ENCODE measurements around the gene ARHGEF4. TPM values are rescaled to one million over a fixed set of nuclear protein-coding genes. Genes with fewer than 3 reads are reported as not detected.

Gene ARHGEF4
- total RNA-seq, 2 donors from 2014 or later, result 0.20 to 0.80 TPM

DNA sequence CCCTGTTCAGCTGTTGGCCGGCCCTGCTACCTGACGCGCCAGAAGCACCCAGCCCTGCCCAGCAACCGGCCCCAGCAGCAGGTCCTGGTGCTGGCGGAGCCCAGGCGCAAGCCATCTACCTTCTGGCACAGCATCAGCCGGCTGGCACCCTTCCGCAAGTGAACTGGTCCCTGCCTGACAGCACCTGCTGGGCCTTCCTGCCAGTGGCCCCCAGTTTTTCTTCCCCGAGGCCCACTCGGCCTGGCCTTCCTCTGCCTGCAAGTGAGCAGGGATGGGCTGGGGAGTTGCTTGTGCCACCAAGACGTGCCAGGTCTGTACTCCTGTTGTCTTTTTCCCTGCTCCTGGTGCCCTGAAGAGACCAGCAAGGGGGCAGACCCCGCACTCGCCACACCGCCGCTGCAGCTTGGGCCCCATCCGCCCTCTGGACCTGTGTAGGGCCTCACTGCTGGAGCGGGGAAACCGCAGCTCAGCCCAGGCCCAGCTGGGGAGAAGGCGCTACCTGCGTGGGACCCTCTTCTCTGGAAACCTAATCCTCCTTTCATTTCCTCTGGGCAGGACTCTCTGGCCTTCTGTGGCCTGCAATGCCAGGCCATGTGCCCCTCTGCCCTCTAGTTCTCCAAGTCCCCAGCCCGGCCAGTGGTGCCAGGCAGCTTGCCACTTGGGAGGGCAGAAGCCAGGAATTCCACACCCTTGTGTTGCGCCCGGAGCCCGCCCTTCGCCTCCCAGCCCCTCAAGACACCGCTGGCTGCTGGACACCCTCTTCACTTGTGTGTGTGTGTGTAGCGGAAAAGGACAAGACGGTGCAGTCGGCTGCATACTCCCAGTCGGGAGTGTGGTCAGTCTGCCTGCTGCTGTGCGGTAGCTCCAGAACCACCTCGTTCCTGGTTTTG lies 209.6 kb downstream of the ARHGEF4 start:
- H3K27ac Mint-ChIP-seq, result peak overlapping the region; percentile 56 to 68

DNA sequence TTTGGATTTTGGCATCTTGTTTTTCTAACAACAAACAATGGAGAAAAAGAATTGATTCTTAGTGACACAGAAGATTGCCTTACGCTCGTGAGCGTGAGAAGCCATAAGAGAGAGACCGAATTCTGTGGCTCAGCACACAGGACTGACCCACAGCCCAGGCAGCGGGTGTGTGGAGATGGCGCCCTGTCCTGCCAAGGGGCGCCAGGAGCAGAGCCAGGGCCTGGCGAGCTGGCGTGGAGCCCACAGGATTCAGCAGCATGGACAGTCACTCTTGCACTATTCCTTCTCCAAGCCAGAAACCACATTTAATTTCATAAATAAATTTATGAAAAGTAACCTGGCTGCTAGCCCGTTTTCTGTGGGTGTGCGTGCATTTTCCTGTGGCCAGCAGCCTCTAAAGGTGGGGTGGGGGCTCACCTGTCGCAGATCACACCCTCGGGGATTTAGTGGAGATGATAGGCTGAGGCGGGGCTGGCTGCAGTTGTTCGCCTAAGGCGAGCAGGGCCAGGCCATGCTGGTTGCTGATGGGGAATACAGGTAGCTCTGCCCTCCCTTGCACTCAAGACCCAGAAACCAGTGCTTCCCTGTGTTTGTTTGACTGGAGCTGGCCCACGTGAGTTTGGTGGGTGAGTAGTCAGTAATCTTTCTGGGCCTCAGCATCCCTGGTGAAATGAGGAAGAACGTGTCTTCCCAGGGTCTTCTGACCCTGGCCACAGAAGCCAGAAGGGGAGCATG lies 210.4 kb downstream of the ARHGEF4 start:
- Mint-ChIP-seq H3K9me3 (no peaks in the 10 kb centered on the region), H3K36me3 (peaks cover 0 to 7% of the 10 kb centered on the region in 2 donors), H3K27ac (peak overlapping the region; percentile 56 to 68)
- DNase-seq (ENCODE audit: low spot score in 2 of 2), result no peak
- ATAC-seq, result no peak

More for the DNA sequence above, 209.6 kb downstream of the ARHGEF4 start:
- H3K9me3 Mint-ChIP-seq, result no peaks in the 10 kb centered on the region
- DNase-seq (ENCODE audit: low spot score in 2 of 2) (no peak), ATAC-seq (peak in 1 of 2 donors; percentile 18)
- no peaks in the 10 kb centered on the region for H3K36me3 Mint-ChIP-seq

- Mint-ChIP-seq H3K36me3 (peaks cover 0 to 15% of the 10 kb centered on the region in 2 donors), H3K27ac (peak overlapping the region in 1 of 2 donors; percentile 29), H3K9me3 (no peaks in the 10 kb centered on the region)
- DNase-seq (ENCODE audit: low spot score in 2 of 2) (no peak), ATAC-seq (no peak)
Measured at GRCh38 chr2:131047920-131048560, 211.3 kb downstream of the ARHGEF4 start.

GRCh38 chr2:131048641-131049040 lies 211.9 kb downstream of the ARHGEF4 start:
- no peak overlapping the region for H3K27ac Mint-ChIP-seq
- no peaks in the 10 kb centered on the region for H3K9me3 Mint-ChIP-seq
- DNase-seq (ENCODE audit: low spot score in 2 of 2), result no peak
- H3K36me3 Mint-ChIP-seq, result peaks cover 0 to 15% of the 10 kb centered on the region in 2 donors
- no peak for ATAC-seq

DNA sequence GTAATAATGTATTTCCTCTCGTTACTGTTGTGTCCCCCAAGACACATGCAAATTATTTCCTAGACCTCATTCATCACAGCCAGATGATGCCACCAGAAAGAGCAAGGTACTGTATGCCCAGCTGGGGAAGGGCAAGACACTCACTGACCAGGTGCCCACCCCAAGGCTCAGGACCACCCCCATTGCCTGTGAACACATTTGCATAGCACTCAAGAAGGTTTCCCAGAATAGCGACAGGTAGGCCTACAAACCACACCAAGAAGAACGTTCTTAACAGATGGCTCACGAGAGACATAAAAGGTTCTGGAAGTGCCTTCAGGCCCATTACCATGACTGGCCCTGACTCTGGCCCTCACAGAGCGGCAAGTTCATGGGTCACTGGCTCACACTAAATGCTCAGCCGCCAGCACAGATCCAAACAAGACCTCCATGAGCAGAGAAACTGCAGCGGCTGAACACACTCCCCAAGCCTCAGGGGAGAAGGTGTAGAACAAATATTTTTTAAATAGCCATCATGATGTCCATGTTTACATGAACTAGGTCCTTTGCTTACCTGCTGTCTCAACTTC lies 212.5 kb downstream of the ARHGEF4 start:
- no peaks in the 10 kb centered on the region for H3K9me3 Mint-ChIP-seq
- peaks cover 0 to 15% of the 10 kb centered on the region in 2 donors for H3K36me3 Mint-ChIP-seq
- DNase-seq (ENCODE audit: low spot score in 2 of 2), result no peak
- no peak for ATAC-seq
- no peak overlapping the region for H3K27ac Mint-ChIP-seq

- peak overlapping the region in 1 of 2 donors; percentile 33 for H3K27ac Mint-ChIP-seq
- ATAC-seq, result no peak
- no peak for DNase-seq (ENCODE audit: low spot score in 2 of 2)
- H3K36me3 Mint-ChIP-seq, result peaks cover 0 to 21% of the 10 kb centered on the region in 2 donors
- H3K9me3 Mint-ChIP-seq, result no peaks in the 10 kb centered on the region
Measured at GRCh38 chr2:131050896-131051295, 214.2 kb downstream of the ARHGEF4 start.

DNA sequence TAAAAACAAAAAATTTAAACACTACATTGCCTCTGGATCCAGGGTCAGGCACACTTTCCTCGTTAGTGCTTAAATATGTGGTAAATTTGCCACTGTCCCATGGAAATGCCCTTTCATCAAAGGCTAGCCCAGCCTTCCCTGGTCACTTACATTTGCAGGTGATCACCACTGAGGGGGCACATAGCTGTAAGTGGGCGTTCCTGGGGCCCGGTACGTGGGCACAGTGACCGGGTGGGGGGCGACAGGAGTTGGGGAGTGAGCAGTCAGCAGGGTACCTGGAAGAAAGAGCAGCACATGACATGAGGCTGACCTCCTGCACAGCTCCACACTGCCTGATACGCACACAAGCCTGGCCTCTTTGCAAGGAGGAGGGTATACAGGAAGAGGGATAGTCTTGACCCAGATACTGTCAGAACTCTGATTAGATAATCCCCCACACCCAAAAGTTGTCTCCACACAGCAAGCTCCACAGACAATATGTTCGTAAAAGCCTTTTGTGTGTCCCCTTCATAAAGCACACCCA lies 216.1 kb downstream of the ARHGEF4 start:
- ATAC-seq (no peak), DNase-seq (ENCODE audit: low spot score in 2 of 2) (no peak)
- H3K9me3 Mint-ChIP-seq, result no peaks in the 10 kb centered on the region
- peaks cover 0 to 31% of the 10 kb centered on the region in 2 donors for H3K36me3 Mint-ChIP-seq
- peak overlapping the region in 1 of 2 donors; percentile 75 for H3K27ac Mint-ChIP-seq

DNA sequence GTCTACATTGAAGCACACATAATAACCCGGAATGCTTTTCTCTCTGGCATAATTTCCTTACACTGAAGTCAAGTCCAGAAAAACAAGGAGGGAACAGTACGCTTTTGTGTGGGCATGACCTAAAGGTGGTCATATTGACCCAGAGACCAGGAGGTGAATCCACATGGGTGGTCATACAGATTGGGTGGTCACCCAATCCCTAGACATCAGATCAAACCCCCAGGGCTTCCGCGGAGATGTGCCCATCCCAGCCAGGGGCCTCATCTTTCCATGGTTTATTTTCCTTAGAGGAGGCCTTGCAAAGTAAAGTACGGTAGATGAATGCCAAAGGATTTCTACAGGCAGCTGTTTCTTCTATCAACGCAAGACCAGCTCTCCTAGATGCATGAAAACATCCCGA lies 217.8 kb downstream of the ARHGEF4 start:
- ATAC-seq, result no peak
- Mint-ChIP-seq H3K27ac (no peak overlapping the region), H3K9me3 (no peaks in the 10 kb centered on the region), H3K36me3 (peaks cover 0 to 31% of the 10 kb centered on the region in 2 donors)
- DNase-seq (ENCODE audit: low spot score in 2 of 2), result no peak

- H3K36me3 Mint-ChIP-seq, result peaks cover 0 to 31% of the 10 kb centered on the region in 2 donors
Measured at GRCh38 chr2:131055169-131056065, 218.7 kb downstream of the ARHGEF4 start.

DNA sequence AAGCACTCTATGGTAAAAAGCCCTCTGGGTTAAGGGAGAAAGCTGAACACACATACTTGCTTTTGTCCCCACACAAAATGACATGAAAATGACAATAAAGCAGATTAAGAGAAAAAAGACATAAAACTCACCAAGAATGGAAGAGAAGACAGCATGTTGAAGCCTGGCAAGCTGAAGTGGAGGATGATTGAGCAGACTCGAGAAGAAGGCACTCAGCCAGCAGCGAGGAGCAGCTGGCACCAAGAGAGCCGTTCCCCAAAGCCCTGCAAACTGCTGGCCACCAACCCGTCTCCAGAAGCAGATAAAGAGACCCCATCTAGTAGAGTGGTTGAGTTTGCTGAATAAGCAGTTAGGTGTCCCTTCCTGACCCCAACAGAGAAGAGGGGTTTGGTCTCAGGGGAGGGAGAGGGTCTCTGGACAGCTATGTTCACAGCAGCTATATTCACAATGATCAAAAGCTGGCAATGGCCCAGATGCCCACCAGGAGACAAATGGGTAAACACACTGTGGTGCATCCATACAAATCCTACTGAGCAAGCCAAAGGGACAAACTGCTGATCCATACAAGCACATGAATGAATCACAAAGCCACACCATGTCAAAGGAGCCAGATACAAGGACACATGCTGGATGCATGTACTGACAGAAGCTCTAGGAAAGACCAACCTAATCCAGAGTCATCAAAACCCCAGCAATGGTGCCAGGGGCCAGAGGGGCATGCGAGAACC lies 219.7 kb downstream of the ARHGEF4 start:
- ATAC-seq, result no peak
- Mint-ChIP-seq H3K27ac (peak overlapping the region in 1 of 2 donors; percentile 8), H3K36me3 (peaks cover 0 to 31% of the 10 kb centered on the region in 2 donors), H3K9me3 (no peaks in the 10 kb centered on the region)
- DNase-seq (ENCODE audit: low spot score in 2 of 2), result no peak

More at GRCh38 chr2:131055169-131056065, 218.7 kb downstream of the ARHGEF4 start:
- H3K27ac Mint-ChIP-seq, result peak overlapping the region; percentile 11 to 50
- H3K9me3 Mint-ChIP-seq, result no peaks in the 10 kb centered on the region
- ATAC-seq, result peak in 1 of 2 donors; percentile 48
- DNase-seq (ENCODE audit: low spot score in 2 of 2), result no peak

DNA sequence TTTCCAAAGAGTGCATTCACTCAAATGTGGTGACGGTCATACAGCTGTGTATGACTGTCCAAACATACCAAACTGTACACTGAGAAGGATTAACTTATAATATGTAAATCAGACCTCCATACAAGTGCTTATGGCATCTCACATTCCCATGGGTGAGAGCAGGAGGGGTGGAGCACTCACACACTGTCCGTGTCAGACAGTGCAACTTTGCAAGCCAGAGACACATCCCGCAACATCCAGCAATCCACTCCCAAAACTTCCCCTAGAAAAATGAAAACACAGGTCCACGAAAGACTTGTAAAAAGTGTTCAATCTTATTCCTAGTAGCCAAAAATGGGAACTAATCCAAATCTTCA lies 220.2 kb downstream of the ARHGEF4 start:
- Mint-ChIP-seq H3K36me3 (peaks cover 0 to 25% of the 10 kb centered on the region in 2 donors), H3K27ac (peak overlapping the region in 1 of 2 donors; percentile 8), H3K9me3 (no peaks in the 10 kb centered on the region)
- DNase-seq (ENCODE audit: low spot score in 2 of 2) (no peak), ATAC-seq (no peak)

- Mint-ChIP-seq H3K36me3 (peaks cover 0 to 15% of the 10 kb centered on the region in 2 donors), H3K27ac (peak overlapping the region; percentile 41 to 72), H3K9me3 (no peaks in the 10 kb centered on the region)
- DNase-seq (ENCODE audit: low spot score in 2 of 2), result no peak
- no peak for ATAC-seq
Measured at GRCh38 chr2:131058214-131058843, 221.6 kb downstream of the ARHGEF4 start.

DNA sequence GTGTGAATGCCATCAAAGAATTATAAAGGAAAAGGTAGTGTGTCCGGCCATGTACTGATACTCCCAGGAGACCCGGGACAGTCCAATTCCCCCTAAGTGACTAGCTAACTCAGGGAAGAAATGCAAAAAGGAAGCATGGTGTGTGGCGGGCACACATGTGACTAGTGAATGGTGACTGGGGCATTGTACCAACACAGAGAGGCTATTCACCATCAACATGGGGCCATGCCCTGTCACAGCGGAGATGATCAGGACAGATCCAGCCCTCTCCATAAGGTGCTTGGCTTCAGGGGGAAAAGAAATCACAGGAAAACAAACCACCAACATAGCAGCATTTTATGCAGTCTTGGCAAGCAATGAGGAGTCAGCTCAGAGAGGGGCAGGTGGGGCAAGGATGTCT lies 222.2 kb downstream of the ARHGEF4 start:
- Mint-ChIP-seq H3K9me3 (no peaks in the 10 kb centered on the region), H3K36me3 (peaks cover 0 to 15% of the 10 kb centered on the region in 2 donors)

GRCh38 chr2:131063501-131064283 lies 227.0 kb downstream of the ARHGEF4 start:
- ATAC-seq, result no peak
- H3K27ac Mint-ChIP-seq, result peak overlapping the region in 1 of 2 donors; percentile 11
- no peak for DNase-seq (ENCODE audit: low spot score in 2 of 2)
- peaks cover 5 to 15% of the 10 kb centered on the region in 2 donors for H3K36me3 Mint-ChIP-seq
- H3K9me3 Mint-ChIP-seq, result no peaks in the 10 kb centered on the region

More for the DNA sequence above, 222.2 kb downstream of the ARHGEF4 start:
- no peak for ATAC-seq
- no peak for DNase-seq (ENCODE audit: low spot score in 2 of 2)
- peak overlapping the region in 1 of 2 donors; percentile 41 for H3K27ac Mint-ChIP-seq

Measured in activated naive CD4-positive, alpha-beta T cell treated with anti-CD3 and anti-CD28 coated beads, Interleukin-2, amount 50 U/mL, for 72 hours (primary cell).